ENCODE results near the gene FRY. TPM values are rescaled to one million over a fixed set of nuclear protein-coding genes. Genes with fewer than 3 reads are reported as not detected.

Gene FRY
- total RNA-seq, 4 donors from 2014 or later: 99.5 to 285 (median 158) TPM

DNA sequence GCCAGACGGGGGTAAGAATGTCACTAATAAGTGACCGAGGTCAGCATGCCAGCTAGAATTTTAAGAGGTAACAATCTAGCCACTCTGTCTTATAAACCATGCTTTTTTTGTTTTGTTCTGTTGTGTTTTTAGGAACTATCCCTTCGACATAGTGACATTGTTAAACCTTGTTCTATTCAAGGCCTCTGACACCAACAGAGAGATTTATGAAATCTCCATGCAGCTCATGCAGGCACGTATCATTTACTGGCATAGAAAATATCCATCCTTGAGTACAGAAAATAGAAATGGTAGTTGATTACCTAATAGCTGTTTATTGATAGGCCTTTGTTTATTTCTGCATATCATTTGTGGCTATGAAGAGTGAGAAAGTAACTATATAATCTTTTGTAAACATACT, 170.2 kb downstream of the FRY start:
- Histone ChIP-seq H3K4me1 (no peaks in the 10 kb centered on the region), H3K27ac (no peak overlapping the region), H3K9me3 (no peaks in the 10 kb centered on the region), H3K27me3 (no peaks in the 10 kb centered on the region), H3K36me3 (peaks cover 0 to 6% of the 10 kb centered on the region in 2 donors), H3K4me3 (no peak overlapping the region)
- TF ChIP-seq POLR2AphosphoS5 (IDR thresholded peaks at IDR 0.05): no peak
- TF ChIP-seq, protein P1, sequence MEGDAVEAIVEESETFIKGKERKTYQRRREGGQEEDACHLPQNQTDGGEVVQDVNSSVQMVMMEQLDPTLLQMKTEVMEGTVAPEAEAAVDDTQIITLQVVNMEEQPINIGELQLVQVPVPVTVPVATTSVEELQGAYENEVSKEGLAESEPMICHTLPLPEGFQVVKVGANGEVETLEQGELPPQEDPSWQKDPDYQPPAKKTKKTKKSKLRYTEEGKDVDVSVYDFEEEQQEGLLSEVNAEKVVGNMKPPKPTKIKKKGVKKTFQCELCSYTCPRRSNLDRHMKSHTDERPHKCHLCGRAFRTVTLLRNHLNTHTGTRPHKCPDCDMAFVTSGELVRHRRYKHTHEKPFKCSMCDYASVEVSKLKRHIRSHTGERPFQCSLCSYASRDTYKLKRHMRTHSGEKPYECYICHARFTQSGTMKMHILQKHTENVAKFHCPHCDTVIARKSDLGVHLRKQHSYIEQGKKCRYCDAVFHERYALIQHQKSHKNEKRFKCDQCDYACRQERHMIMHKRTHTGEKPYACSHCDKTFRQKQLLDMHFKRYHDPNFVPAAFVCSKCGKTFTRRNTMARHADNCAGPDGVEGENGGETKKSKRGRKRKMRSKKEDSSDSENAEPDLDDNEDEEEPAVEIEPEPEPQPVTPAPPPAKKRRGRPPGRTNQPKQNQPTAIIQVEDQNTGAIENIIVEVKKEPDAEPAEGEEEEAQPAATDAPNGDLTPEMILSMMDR (IDR thresholded peaks at IDR 0.05): no peak
- TF ChIP-seq EP300 (IDR thresholded peaks at IDR 0.05): no peak
- no peak for TF ChIP-seq POLR2A (IDR thresholded peaks at IDR 0.05)
- WGBS, 2 donors (ENCODE audit: low coverage in 1 of 2): 88 to 91% methylated on average over 4 of the region's 4 CpGs
- ATAC-seq: no peak

DNA sequence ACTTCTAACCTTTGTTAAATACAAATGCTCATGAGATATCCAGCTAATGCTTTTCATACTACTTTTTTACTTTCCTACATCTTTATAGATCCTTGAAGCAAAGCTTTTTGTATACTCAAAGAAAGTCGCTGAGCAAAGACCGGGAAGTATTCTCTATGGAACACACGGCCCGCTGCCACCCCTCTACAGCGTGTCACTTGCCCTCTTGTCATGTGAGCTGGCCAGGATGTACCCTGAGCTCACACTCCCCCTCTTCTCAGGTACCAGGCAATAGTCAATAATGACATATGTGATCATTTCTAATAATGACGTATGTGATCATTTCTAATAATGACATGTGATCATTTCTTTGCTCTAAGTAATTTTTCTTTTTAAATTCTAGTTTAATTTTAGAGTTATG, 170.7 kb downstream of the FRY start:
- Histone ChIP-seq H3K27me3 (no peaks in the 10 kb centered on the region), H3K4me3 (no peak overlapping the region), H3K4me1 (no peaks in the 10 kb centered on the region), H3K36me3 (peaks cover 0 to 6% of the 10 kb centered on the region in 2 donors), H3K27ac (no peak overlapping the region), H3K9me3 (no peaks in the 10 kb centered on the region)
- 86 to 98% methylated on average over 6 of the region's 6 CpGs for WGBS, 2 donors (ENCODE audit: low coverage in 1 of 2)
- TF ChIP-seq POLR2A (IDR thresholded peaks at IDR 0.05) (no peak), EP300 (IDR thresholded peaks at IDR 0.05) (no peak), POLR2AphosphoS5 (IDR thresholded peaks at IDR 0.05) (no peak)
- TF ChIP-seq, protein P1 (IDR thresholded peaks at IDR 0.05): no peak
- no peak for ATAC-seq

DNA sequence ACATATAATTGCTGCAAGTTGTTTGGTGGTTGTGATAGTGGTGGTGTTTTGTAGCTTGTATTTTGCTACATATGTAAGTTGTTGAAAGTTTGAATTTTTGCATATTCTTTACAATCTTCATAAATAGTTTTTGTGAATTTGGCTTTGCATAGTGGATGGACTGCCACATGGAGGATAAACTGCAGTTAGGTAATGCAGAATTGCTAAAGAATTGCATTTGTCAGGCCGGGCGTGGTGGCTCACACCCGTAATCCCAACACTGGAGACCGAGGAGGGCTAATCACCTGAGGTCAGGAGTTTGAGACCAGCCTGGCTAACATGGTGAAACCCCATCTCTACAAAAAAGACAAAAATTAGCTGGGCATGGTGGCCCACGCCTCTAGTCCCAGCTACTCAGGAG, 171.6 kb downstream of the FRY start:
- Histone ChIP-seq H3K4me1 (no peaks in the 10 kb centered on the region), H3K27ac (no peak overlapping the region), H3K27me3 (no peaks in the 10 kb centered on the region), H3K9me3 (no peaks in the 10 kb centered on the region), H3K4me3 (no peak overlapping the region), H3K36me3 (peaks cover 0 to 7% of the 10 kb centered on the region in 2 donors)
- ATAC-seq: no peak
- 95 to 97% methylated on average over 3 to 4 of the region's 5 CpGs for WGBS, 2 donors (ENCODE audit: low coverage in 1 of 2)
- TF ChIP-seq EP300 (IDR thresholded peaks at IDR 0.05) (no peak), POLR2AphosphoS5 (IDR thresholded peaks at IDR 0.05) (no peak), POLR2A (IDR thresholded peaks at IDR 0.05) (no peak)
- TF ChIP-seq, protein P1 (IDR thresholded peaks at IDR 0.05): no peak

DNA sequence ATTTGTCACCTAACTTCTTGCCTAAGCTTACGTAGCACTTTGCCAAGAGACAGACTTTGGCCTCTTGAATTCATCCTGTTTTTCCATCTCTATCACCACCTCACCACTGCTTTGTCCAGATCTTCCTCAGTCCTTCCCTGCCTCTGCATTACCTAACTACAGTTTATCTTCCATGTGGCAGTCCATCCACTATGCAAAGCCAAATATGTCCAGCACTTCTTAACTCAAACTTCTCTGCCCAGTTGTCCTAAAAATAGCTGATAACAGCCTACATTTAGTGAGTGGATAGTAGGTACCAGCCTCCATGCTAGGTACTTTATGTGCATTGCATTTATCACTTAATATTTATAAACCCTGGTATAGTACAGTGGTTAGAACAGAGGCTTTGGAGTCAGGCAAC, 172.2 kb downstream of the FRY start:
- whole genome bisulfite sequencing, 2 donors (ENCODE audit: low coverage in 1 of 2): 80 to 83% methylated on average over 1 of the region's 1 CpG
- no peak for TF ChIP-seq EP300 (IDR thresholded peaks at IDR 0.05)
- ATAC-seq: no peak
- Histone ChIP-seq H3K36me3 (peaks cover 0 to 12% of the 10 kb centered on the region in 2 donors), H3K4me3 (no peak overlapping the region), H3K4me1 (no peaks in the 10 kb centered on the region), H3K9me3 (no peaks in the 10 kb centered on the region), H3K27ac (no peak overlapping the region), H3K27me3 (no peaks in the 10 kb centered on the region)

DNA sequence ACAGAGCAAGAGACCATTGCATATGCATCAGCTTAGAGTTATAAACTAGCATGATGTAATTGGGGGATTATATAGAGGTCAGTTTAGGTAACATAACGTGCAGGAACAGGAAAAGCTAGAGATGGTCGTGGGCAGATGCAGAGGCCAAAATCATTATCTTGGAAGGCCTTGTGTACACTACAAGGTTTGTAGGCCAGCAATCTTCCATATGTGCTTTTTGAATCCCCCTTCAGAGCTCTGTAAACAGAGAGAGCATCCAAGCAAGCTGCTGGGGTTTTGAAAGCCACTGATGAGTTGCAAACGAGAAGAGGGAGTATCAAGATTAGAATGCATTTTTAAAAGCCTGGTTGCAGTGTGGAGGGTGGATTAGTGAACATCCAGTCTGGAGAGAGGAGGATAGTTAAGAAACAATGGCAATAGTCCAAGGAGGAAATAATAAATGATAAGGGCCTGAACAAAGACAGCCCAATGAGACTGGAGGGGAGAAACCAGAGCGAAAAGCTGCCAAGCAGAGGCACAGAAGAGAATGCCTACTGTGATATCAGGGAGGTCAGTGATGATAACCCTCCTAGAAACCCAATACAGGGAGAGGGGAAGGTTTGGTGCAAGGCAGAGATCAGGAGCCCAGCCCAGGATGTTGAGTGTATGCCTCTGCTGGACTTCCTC, 174.0 kb downstream of the FRY start:
- H3K27me3 ChIP-seq: no peaks in the 10 kb centered on the region
- TF ChIP-seq POLR2AphosphoS5 (IDR thresholded peaks at IDR 0.05) (no peak), EP300 (IDR thresholded peaks at IDR 0.05) (no peak), POLR2A (IDR thresholded peaks at IDR 0.05) (no peak)
- TF ChIP-seq, protein P1 (IDR thresholded peaks at IDR 0.05): no peak
- no peak overlapping the region for H3K27ac ChIP-seq
- no peaks in the 10 kb centered on the region for H3K9me3 ChIP-seq
- H3K4me3 ChIP-seq: no peak overlapping the region
- no peak for ATAC-seq
- H3K4me1 ChIP-seq: peaks cover 0 to 2% (median 0%) of the 10 kb centered on the region in 3 donors
- H3K36me3 ChIP-seq: peaks cover 0 to 22% of the 10 kb centered on the region in 2 donors
- 66 to 96% methylated on average over 3 to 4 of the region's 4 CpGs for WGBS, 2 donors (ENCODE audit: low coverage in 1 of 2)

Measured in gastroesophageal sphincter (tissue), 4 donors.